Epithelial cell of esophagus (primary cell): ENCODE data around the gene TRMT112.
A peak's percentile ranks its signal among the peaks of the same experiment; 100 is the strongest.

Source experiments
- DNase-seq: peaks from one replicate; pipeline ENCODE4 v3.0.0; 2010; ENCODE audit warnings: low read depth
- H3K4me3 ChIP-seq: 2 replicates; pipeline ENCODE4 v1.5.1; 2011; ENCODE audit warnings: mild to moderate bottlenecking, low read length, control low read depth
- CTCF ChIP-seq: IDR thresholded peaks from 2 replicates; pipeline ENCODE4 v1.5.1; 2011; ENCODE audit warnings: low read depth, mild to moderate bottlenecking, low read length, control low read depth, inconsistent platforms; ENCODE audit not compliant: insufficient read depth; ENCODE audit errors: missing control alignments

The TRMT112 gene

GRCh38 chr11:64349025-64349387 lies 31.6 kb upstream of the TRMT112 start:
- no peak for DNase-seq
- H3K4me3 ChIP-seq: no peak overlapping the region

GRCh38 chr11:64348383-64349024 lies 31.1 kb upstream of the TRMT112 start:
- DNase-seq: no peak
- no peak overlapping the region for H3K4me3 ChIP-seq
- no peak for TF ChIP-seq CTCF

More at GRCh38 chr11:64349025-64349387, 31.6 kb upstream of the TRMT112 start:
- no peak for TF ChIP-seq CTCF

DNA sequence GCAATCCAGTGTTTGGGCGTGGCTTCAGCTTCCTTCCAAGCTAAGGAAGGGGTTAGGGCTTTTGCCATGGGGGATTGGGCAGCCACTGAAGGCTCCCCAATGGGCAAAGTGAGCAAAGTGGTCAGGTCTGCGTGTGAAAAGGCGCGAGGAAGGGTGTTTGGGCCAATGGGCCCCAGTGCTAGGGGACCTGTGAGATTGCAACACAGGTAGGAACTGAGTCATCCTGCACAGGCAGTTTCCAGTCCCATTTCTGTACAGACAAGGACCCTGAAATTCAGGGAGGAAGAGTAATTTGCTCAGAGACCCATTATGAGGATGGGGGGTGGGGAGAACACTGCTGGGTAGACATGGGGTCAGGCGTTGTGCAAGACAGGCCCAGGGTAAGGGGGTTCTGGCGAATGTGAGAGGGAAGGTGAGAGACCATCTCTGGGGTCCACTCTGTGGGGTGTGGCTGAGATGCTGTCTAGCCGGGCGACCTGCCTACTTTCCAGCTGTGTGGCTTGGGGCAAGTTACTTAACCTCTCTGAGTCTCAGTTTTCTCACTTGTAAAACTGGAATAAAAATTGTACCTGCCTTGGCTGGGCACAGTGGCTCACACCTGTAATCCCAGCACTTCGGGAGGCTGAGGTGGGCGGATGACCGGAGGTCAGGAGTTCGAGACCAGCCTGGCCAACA lies 30.0 kb upstream of the TRMT112 start:
- TF ChIP-seq CTCF: no peak
- peak; percentile 81 for DNase-seq
- H3K4me3 ChIP-seq: no peak overlapping the region

- no peak overlapping the region for H3K4me3 ChIP-seq
- no peak for TF ChIP-seq CTCF
- no peak for DNase-seq
Observed at GRCh38 chr11:64344787-64345186, 27.4 kb upstream of the TRMT112 start.

- no peak overlapping the region for H3K4me3 ChIP-seq
- DNase-seq: peak; percentile 37
- peak; percentile 42 for TF ChIP-seq CTCF
Observed at GRCh38 chr11:64343767-64344559, 26.6 kb upstream of the TRMT112 start.

DNA sequence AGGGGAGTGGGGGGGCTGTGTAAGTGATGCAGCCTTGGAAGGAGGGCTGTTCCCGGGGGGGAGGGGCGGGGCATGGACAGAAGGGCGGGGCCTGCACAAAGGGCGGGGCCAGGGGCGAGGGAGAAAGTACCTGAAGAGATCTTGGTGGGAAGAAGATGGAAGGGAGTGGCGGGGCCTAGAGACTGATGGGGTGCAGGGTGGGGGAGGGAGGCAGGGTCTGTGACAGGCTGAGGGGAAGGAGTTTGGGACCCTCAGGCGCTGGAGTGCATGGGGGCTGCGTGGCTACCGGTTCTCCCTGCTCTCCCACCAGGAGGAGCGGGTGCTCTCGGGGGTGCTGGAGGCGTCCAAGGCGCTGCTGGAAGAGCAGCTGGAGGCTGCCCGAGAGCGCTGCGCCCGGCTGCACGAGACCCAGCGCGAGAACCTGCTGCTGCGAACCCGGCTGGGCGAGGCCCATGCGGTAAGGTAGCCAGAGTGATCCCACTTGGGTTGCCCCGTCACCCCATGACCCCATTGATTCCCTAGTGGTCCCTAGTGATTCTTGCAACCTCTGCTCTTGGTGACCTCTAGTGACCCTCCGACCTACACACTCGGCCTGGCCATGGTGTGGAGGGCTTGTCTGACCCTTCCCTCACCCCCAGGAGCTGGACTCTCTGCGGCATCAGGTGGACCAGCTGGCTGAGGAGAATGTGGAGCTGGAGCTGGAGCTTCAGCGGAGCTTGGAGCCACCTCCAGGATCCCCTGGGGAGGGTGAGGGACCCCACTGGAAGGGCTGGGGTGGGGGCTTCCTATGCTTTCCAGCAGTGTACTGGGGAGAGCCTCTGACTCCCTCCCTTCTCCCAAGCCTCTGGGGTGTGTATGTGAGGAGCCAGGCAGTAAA lies 25.7 kb upstream of the TRMT112 start:
- TF ChIP-seq CTCF: no peak
- H3K4me3 ChIP-seq: peak overlapping the region; percentile 20
- no peak for DNase-seq
